Measurements from ENCODE around the gene RARB.

The RARB gene

GRCh38 chr3:25540273-25540672 lies 112.2 kb downstream of the RARB start:
- Histone ChIP-seq H3K27ac (ENCODE audit: low read length) (no peak overlapping the region), H3K27me3 (ENCODE audit: control insufficient read depth, insufficient read depth, low read length) (no peaks in the 10 kb centered on the region), H3K9me3 (ENCODE audit: control insufficient read depth, insufficient read depth, low read length) (no peaks in the 10 kb centered on the region), H3K4me1 (ENCODE audit: control insufficient read depth, insufficient read depth, low read length) (no peaks in the 10 kb centered on the region), H3K4me3 (ENCODE audit: low read length) (no peak overlapping the region), H3K36me3 (ENCODE audit: control insufficient read depth, insufficient read depth, low read length) (no peaks in the 10 kb centered on the region)
- no peak for DNase-seq (ENCODE audit: low read depth, low spot score)
- no CpG with 5 or more reads among the region's 5 CpGs for WGBS (ENCODE audit: insufficient coverage, insufficient read length)

- H3K27ac ChIP-seq (ENCODE audit: low read length): no peak overlapping the region
- H3K4me1 ChIP-seq (ENCODE audit: control insufficient read depth, insufficient read depth, low read length): no peaks in the 10 kb centered on the region
- DNase-seq (ENCODE audit: low read depth, low spot score): no peak
- H3K9me3 ChIP-seq (ENCODE audit: control insufficient read depth, insufficient read depth, low read length): no peaks in the 10 kb centered on the region
- no peaks in the 10 kb centered on the region for H3K27me3 ChIP-seq (ENCODE audit: control insufficient read depth, insufficient read depth, low read length)
- no CpG with 5 or more reads among the region's 1 CpG for WGBS (ENCODE audit: insufficient coverage, insufficient read length)
- H3K36me3 ChIP-seq (ENCODE audit: control insufficient read depth, insufficient read depth, low read length): no peaks in the 10 kb centered on the region
- no peak overlapping the region for H3K4me3 ChIP-seq (ENCODE audit: low read length)
Measured at GRCh38 chr3:25542492-25543039, 114.5 kb downstream of the RARB start.

DNA sequence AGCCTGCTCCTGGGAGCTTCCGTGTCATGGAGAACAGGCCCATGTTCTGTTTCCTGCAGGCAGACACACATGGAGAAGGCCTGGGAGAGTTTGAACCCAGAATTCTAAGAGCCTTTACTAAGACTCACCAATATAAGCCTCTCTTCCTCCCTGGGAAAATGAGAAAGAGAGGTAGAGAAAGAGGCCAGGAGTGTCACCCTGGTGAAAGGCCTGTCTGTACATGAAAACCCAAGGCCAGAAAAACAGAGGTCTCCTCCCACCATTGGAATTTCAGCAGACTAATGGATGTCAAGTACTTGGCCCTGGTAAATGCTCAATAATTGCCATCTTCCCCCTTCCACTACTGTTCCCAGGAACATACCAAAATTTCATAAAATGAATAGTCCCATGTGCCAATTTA lies 119.0 kb downstream of the RARB start:
- no CpG with 5 or more reads among the region's 1 CpG for WGBS (ENCODE audit: insufficient coverage, insufficient read length)
- no peak overlapping the region for H3K27ac ChIP-seq (ENCODE audit: low read length)
- H3K4me3 ChIP-seq (ENCODE audit: low read length): no peak overlapping the region

DNA sequence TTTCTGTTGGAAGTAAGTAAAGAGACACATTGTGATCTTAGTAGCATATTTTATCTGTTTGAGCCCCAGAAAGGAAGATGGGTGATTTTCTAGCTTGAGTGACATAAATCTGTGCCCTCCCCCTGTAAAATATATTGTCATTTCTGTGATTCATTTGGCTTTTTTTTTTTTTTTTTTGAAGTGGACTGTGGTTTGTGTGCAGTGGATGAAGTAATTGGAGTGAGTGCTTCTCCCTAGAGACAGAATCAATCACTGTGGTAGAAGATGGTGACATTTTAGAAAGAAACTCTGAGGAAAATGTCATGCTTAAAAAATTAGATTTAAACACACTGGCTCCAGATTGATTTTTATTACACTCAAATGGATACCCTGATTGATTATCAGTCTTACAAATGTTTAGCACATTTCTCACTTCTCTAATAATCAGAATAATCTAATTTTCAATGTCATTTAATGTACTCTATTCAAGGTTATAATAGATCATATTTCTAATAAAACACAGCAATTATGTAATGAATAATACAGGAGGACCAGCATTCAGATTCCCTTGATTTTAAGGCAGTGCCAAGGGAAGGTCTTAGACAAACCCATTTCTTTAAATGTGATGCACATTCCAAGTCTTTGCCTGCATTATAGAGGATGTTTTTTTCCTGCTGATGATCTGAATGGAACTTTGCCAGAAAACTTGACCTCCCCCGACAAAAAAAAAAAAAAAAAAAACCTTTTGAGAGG lies 120.0 kb downstream of the RARB start:
- no peak overlapping the region for H3K27ac ChIP-seq (ENCODE audit: low read length)

More for the DNA sequence above, 119.0 kb downstream of the RARB start:
- Histone ChIP-seq H3K9me3 (ENCODE audit: control insufficient read depth, insufficient read depth, low read length) (no peaks in the 10 kb centered on the region), H3K27me3 (ENCODE audit: control insufficient read depth, insufficient read depth, low read length) (no peaks in the 10 kb centered on the region), H3K36me3 (ENCODE audit: control insufficient read depth, insufficient read depth, low read length) (no peaks in the 10 kb centered on the region), H3K4me1 (ENCODE audit: control insufficient read depth, insufficient read depth, low read length) (no peaks in the 10 kb centered on the region)
- DNase-seq (ENCODE audit: low read depth, low spot score): no peak

GRCh38 chr3:25548836-25549235 lies 120.8 kb downstream of the RARB start:
- no peaks in the 10 kb centered on the region for H3K36me3 ChIP-seq (ENCODE audit: control insufficient read depth, insufficient read depth, low read length)
- WGBS (ENCODE audit: insufficient coverage, insufficient read length): no CpG with 5 or more reads among the region's 2 CpGs

More for the DNA sequence above, 120.0 kb downstream of the RARB start:
- no CpG with 5 or more reads among the region's 1 CpG for WGBS (ENCODE audit: insufficient coverage, insufficient read length)
- Histone ChIP-seq H3K4me3 (ENCODE audit: low read length) (no peak overlapping the region), H3K27me3 (ENCODE audit: control insufficient read depth, insufficient read depth, low read length) (no peaks in the 10 kb centered on the region), H3K36me3 (ENCODE audit: control insufficient read depth, insufficient read depth, low read length) (no peaks in the 10 kb centered on the region), H3K4me1 (ENCODE audit: control insufficient read depth, insufficient read depth, low read length) (no peaks in the 10 kb centered on the region), H3K9me3 (ENCODE audit: control insufficient read depth, insufficient read depth, low read length) (no peaks in the 10 kb centered on the region)
- no peak for DNase-seq (ENCODE audit: low read depth, low spot score)

GRCh38 chr3:25552251-25552650 lies 124.2 kb downstream of the RARB start:
- Histone ChIP-seq H3K4me1 (ENCODE audit: control insufficient read depth, insufficient read depth, low read length) (peaks cover 2% of the 10 kb centered on the region; the same call in 1 of the 2 replicates), H3K36me3 (ENCODE audit: control insufficient read depth, insufficient read depth, low read length) (no peaks in the 10 kb centered on the region), H3K27ac (ENCODE audit: low read length) (no peak overlapping the region), H3K27me3 (ENCODE audit: control insufficient read depth, insufficient read depth, low read length) (no peaks in the 10 kb centered on the region), H3K9me3 (ENCODE audit: control insufficient read depth, insufficient read depth, low read length) (no peaks in the 10 kb centered on the region), H3K4me3 (ENCODE audit: low read length) (no peak overlapping the region)
- WGBS (ENCODE audit: insufficient coverage, insufficient read length): no CpG with 5 or more reads among the region's 3 CpGs
- DNase-seq (ENCODE audit: low read depth, low spot score): no peak

More at GRCh38 chr3:25548836-25549235, 120.8 kb downstream of the RARB start:
- H3K9me3 ChIP-seq (ENCODE audit: control insufficient read depth, insufficient read depth, low read length): no peaks in the 10 kb centered on the region
- H3K27me3 ChIP-seq (ENCODE audit: control insufficient read depth, insufficient read depth, low read length): no peaks in the 10 kb centered on the region
- no peak for DNase-seq (ENCODE audit: low read depth, low spot score)
- no peak overlapping the region for H3K27ac ChIP-seq (ENCODE audit: low read length)
- no peak overlapping the region for H3K4me3 ChIP-seq (ENCODE audit: low read length)
- 0 out of 2 replicates have a peak, but pooled peaks cover 2% of the 10 kb centered on the region for H3K4me1 ChIP-seq (ENCODE audit: control insufficient read depth, insufficient read depth, low read length)

- Histone ChIP-seq H3K27me3 (ENCODE audit: control insufficient read depth, insufficient read depth, low read length) (no peaks in the 10 kb centered on the region), H3K36me3 (ENCODE audit: control insufficient read depth, insufficient read depth, low read length) (no peaks in the 10 kb centered on the region), H3K4me1 (ENCODE audit: control insufficient read depth, insufficient read depth, low read length) (peaks cover 2% of the 10 kb centered on the region; the same call in 1 of the 2 replicates), H3K9me3 (ENCODE audit: control insufficient read depth, insufficient read depth, low read length) (no peaks in the 10 kb centered on the region), H3K27ac (ENCODE audit: low read length) (no peak overlapping the region), H3K4me3 (ENCODE audit: low read length) (no peak overlapping the region)
- WGBS (ENCODE audit: insufficient coverage, insufficient read length): no CpG with 5 or more reads among the region's 7 CpGs
- DNase-seq (ENCODE audit: low read depth, low spot score): no peak
Measured at GRCh38 chr3:25554376-25554775, 126.3 kb downstream of the RARB start.

DNA sequence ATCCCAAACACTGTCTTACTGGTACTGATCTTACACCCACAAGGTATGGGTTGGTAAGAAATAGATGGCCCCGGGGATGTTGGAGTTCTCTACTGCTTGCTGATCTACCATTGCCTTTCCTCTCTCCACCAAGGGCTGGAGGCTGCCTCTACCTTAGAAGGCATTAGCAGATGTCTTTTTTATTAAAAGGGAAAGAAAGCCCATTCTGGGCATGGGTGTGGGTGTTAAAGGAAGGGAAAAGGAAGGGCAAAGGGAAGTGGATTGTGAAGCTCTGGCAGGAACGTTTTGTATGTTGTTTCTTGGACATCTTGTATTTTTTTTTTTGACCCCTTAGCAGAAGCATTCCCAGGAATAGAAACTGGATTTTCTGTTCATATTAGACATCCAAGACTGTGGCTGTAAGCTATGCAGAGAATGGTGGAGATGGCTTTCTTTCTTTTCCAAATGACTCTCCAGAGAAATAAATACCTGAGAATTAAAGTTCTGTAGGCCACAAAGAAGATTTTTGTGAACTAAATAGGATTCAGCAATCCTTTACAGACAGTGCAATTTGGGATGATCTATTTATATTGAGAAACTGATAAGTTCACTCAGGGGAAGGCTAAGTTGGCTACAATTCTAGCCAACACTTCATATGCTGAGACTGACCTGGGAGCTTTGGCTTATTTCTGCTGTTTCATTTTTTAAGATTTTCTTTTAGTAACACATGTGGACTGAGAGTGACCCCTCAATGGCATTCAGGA lies 127.8 kb downstream of the RARB start:
- Histone ChIP-seq H3K27me3 (ENCODE audit: control insufficient read depth, insufficient read depth, low read length) (no peaks in the 10 kb centered on the region), H3K4me1 (ENCODE audit: control insufficient read depth, insufficient read depth, low read length) (peaks cover 2% of the 10 kb centered on the region; the same call in 1 of the 2 replicates), H3K36me3 (ENCODE audit: control insufficient read depth, insufficient read depth, low read length) (no peaks in the 10 kb centered on the region), H3K9me3 (ENCODE audit: control insufficient read depth, insufficient read depth, low read length) (no peaks in the 10 kb centered on the region), H3K27ac (ENCODE audit: low read length) (no peak overlapping the region), H3K4me3 (ENCODE audit: low read length) (no peak overlapping the region)
- DNase-seq (ENCODE audit: low read depth, low spot score): no peak
- WGBS (ENCODE audit: insufficient coverage, insufficient read length): no CpG with 5 or more reads among the region's 2 CpGs

- Histone ChIP-seq H3K36me3 (ENCODE audit: control insufficient read depth, insufficient read depth, low read length) (no peaks in the 10 kb centered on the region), H3K4me1 (ENCODE audit: control insufficient read depth, insufficient read depth, low read length) (peaks cover 2% of the 10 kb centered on the region; the same call in 1 of the 2 replicates), H3K27me3 (ENCODE audit: control insufficient read depth, insufficient read depth, low read length) (no peaks in the 10 kb centered on the region), H3K4me3 (ENCODE audit: low read length) (no peak overlapping the region), H3K9me3 (ENCODE audit: control insufficient read depth, insufficient read depth, low read length) (no peaks in the 10 kb centered on the region), H3K27ac (ENCODE audit: low read length) (no peak overlapping the region)
- WGBS (ENCODE audit: insufficient coverage, insufficient read length): no CpG with 5 or more reads among the region's 1 CpG
- DNase-seq (ENCODE audit: low read depth, low spot score): no peak
Measured at GRCh38 chr3:25556447-25556846, 128.4 kb downstream of the RARB start.

DNA sequence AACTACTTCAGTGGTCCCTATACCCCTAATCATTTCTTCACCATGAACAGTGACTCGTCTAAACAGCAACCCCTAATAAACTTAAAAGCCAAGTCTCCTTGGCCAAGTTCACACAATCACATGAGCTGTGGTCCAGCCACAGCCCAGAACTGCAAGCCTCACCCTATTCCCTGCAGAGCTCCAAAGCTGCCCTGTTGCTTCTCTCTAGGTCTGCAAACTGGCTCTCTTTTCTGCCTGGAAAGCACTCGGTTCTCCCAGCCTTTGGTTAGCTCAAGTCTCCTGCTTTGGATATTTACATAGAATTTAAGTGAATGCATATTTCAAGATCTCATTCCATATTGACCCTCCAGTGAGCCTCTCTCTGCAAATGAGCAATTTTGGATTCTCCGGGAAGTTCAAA lies 129.6 kb downstream of the RARB start:
- no peaks in the 10 kb centered on the region for H3K9me3 ChIP-seq (ENCODE audit: control insufficient read depth, insufficient read depth, low read length)
- no peaks in the 10 kb centered on the region for H3K27me3 ChIP-seq (ENCODE audit: control insufficient read depth, insufficient read depth, low read length)
- DNase-seq (ENCODE audit: low read depth, low spot score): no peak
- H3K27ac ChIP-seq (ENCODE audit: low read length): no peak overlapping the region
- H3K4me3 ChIP-seq (ENCODE audit: low read length): no peak overlapping the region
- no CpG with 5 or more reads among the region's 3 CpGs for WGBS (ENCODE audit: insufficient coverage, insufficient read length)
- H3K4me1 ChIP-seq (ENCODE audit: control insufficient read depth, insufficient read depth, low read length): peaks cover 2% of the 10 kb centered on the region; the same call in 1 of the 2 replicates
- H3K36me3 ChIP-seq (ENCODE audit: control insufficient read depth, insufficient read depth, low read length): no peaks in the 10 kb centered on the region
